T-helper 1 cell (primary cell): ENCODE measurements around the gene MICOS13.
A peak's percentile ranks its signal among the peaks of the same experiment; 100 is the strongest.

ENCODE experiments used
- DNase-seq, 5 donors: peaks; one replicate each; pipeline ENCODE4 v3.0.0-alpha.2; 2012 to 2020

Gene MICOS13

GRCh38 chr19:5687360-5688198 lies 7.3 kb upstream of the MICOS13 start:
- DNase-seq: no peak

- peak; percentile 86 to 94 (median 90) for DNase-seq
Measured at GRCh38 chr19:5686647-5687359, 6.5 kb upstream of the MICOS13 start.

GRCh38 chr19:5686326-5686646 lies 6.0 kb upstream of the MICOS13 start:
- no peak for DNase-seq

- DNase-seq: no peak
Measured at GRCh38 chr19:5684694-5685430, 4.5 kb upstream of the MICOS13 start.

GRCh38 chr19:5683177-5683886 lies 3.0 kb upstream of the MICOS13 start:
- no peak for DNase-seq

GRCh38 chr19:5682107-5682482 lies 1.8 kb upstream of the MICOS13 start:
- no peak for DNase-seq

- no peak for DNase-seq
Measured at GRCh38 chr19:5681391-5682106, 1.2 kb upstream of the MICOS13 start.

GRCh38 chr19:5680084-5680436 lies 256 bp downstream of the MICOS13 start:
- DNase-seq: no peak

- DNase-seq: no peak
Measured at GRCh38 chr19:5679289-5680083, 830 bp downstream of the MICOS13 start.

GRCh38 chr19:5678071-5678718 lies 2.1 kb downstream of the MICOS13 start:
- no peak for DNase-seq

GRCh38 chr19:5677580-5677979 lies 2.7 kb downstream of the MICOS13 start:
- DNase-seq: no peak

GRCh38 chr19:5677136-5677535 lies 3.2 kb downstream of the MICOS13 start:
- DNase-seq: no peak

- no peak for DNase-seq
Measured at GRCh38 chr19:5676772-5677105, 3.6 kb downstream of the MICOS13 start.

- no peak for DNase-seq
Measured at GRCh38 chr19:5676105-5676771, 4.1 kb downstream of the MICOS13 start.

GRCh38 chr19:5674714-5675113 lies 5.6 kb downstream of the MICOS13 start:
- no peak for DNase-seq

- no peak for DNase-seq
Measured at GRCh38 chr19:5673752-5674151, 6.6 kb downstream of the MICOS13 start.

- DNase-seq: no peak
Measured at GRCh38 chr19:5672708-5673459, 7.4 kb downstream of the MICOS13 start.

- DNase-seq: no peak
Measured at GRCh38 chr19:5671600-5671999, 8.7 kb downstream of the MICOS13 start.

- no peak for DNase-seq
Measured at GRCh38 chr19:5669212-5669611, 11.1 kb downstream of the MICOS13 start.

GRCh38 chr19:5667751-5668271 lies 12.5 kb downstream of the MICOS13 start:
- DNase-seq: no peak
